ENCODE results near the gene DCDC1. TPM values are rescaled to one million over a fixed set of nuclear protein-coding genes. Genes with fewer than 3 reads are reported as not detected.

The DCDC1 gene
- total and polyA plus RNA-seq, 9 of the 15 experiments (the other 6 are each of a cell fraction or from before 2014, with no cell fraction given): 0.05 to 0.18 (median 0.08) TPM; not detected in 3

DNA sequence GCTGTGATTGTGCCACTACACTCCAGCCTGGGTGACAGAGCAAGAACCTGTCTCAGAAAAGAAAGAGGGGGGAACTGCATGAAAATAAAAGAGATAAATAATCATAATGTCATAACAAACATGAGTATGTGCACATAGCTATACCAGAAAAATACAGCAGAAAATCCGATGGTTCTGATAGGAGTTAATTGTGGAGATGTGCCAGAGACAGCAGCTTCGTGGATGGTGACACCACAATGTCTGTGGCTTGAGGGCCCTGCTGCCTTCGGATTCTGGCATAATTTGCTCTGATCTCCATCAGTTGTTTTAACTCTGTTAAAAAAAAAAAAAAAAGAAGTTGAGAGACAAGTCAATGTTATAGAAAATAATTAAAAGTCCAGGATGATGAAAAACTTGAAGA is 491.1 kb downstream of the DCDC1 start (continued):
- no peak for TF ChIP-seq ZMIZ1 (IDR thresholded peaks at IDR 0.05; ENCODE audit: low read depth in 2 of 2, low read length in 2 of 2)
- TF ChIP-seq SMARCB1 (IDR thresholded peaks at IDR 0.05; ENCODE audit: insufficient read length, low read depth): no peak
- no peak for TF ChIP-seq ATF3 (IDR thresholded peaks at IDR 0.05)
- TF ChIP-seq ATF3 (CRISPR knock-in tag; conservative IDR thresholded peaks at IDR 0.05): no peak
- TF ChIP-seq NR2C2 (CRISPR knock-in tag; IDR thresholded peaks at IDR 0.05): no peak
- TF ChIP-seq NR2C2 (tag; IDR thresholded peaks at IDR 0.05): no peak
- TF ChIP-seq SREBF2 (CRISPR knock-in tag; IDR thresholded peaks at IDR 0.05): no peak
- no peak for TF ChIP-seq ZNF507 (tag; conservative IDR thresholded peaks at IDR 0.05)
- no peak for TF ChIP-seq BMI1 (IDR thresholded peaks at IDR 0.05; ENCODE audit: low read length)
- TF ChIP-seq E2F1 (CRISPR knock-in tag; IDR thresholded peaks at IDR 0.05): no peak
- TF ChIP-seq FOXM1 (IDR thresholded peaks at IDR 0.05; ENCODE audit: low read depth): no peak
- no peak for TF ChIP-seq FOXM1 (CRISPR knock-in tag; IDR thresholded peaks at IDR 0.05; ENCODE audit: low read depth)
- TF ChIP-seq ARID1B (IDR thresholded peaks at IDR 0.05): no peak

Data from K562 (cell line).